Body of pancreas (tissue), 4 donors: ENCODE data around the gene MKNK1. TPM values are rescaled to one million over a fixed set of nuclear protein-coding genes. Genes with fewer than 3 reads are reported as not detected.
A peak's percentile ranks its signal among the peaks of the same experiment; 100 is the strongest.

Experiments used
- ATAC-seq: fragments of 150-250 bp; one replicate; pipeline ENCODE4 v1.9.1; 2016
- DNase-seq, 4 donors: peaks; one replicate each; pipeline ENCODE4 v3.0.0-alpha.2; 2019
- H3K27ac ChIP-seq, 4 donors: fragments of 200-600 bp; sonication (generic); 1 replicate in 3 of 4; 2 replicates in 1 of 4; pipeline versions ENCODE4 v1.5.1 to v1.6.1; 2016 to 2019; ENCODE audit warnings: mild to moderate bottlenecking in 1 of 4, mixed read lengths in 1 of 4, moderate library complexity in 1 of 4
- H3K27me3 ChIP-seq, 2 donors: fragments of 200-600 bp; sonication (generic); one replicate each; pipeline ENCODE4 v1.6.0; 2016; ENCODE audit warnings: mild to moderate bottlenecking in 1 of 2
- H3K36me3 ChIP-seq, 2 donors: fragments of 200-600 bp; sonication (generic); replicated peaks in 1 of 2; 2 replicates each; pipeline ENCODE4 v1.5.1; 2016; ENCODE audit warnings: low read depth in 2 of 2; ENCODE audit not compliant: insufficient read depth in 1 of 2
- H3K4me1 ChIP-seq: fragments of 200-600 bp; sonication (generic); one replicate; pipeline ENCODE4 v1.6.0; 2016
- H3K4me3 ChIP-seq, 2 donors: fragments of 200-600 bp; sonication (generic); 1 replicate in 1 of 2; 2 replicates in 1 of 2; pipeline ENCODE4 v1.5.1; 2016 to 2019
- H3K9me3 ChIP-seq, 3 donors: fragments of 200-600 bp; sonication (generic); 1 replicate in 2 of 3; 2 replicates in 1 of 3; pipeline ENCODE4 v1.5.1; 2016
- POLR2A ChIP-seq, 3 donors: fragments of 450-650 bp; IDR thresholded peaks; one replicate each; pipeline ENCODE4 v1.6.1; 2016; ENCODE audit warnings: antibody characterized with exemption in 3 of 3, mild to moderate bottlenecking in 2 of 3
- WGBS, 2 donors: methylation state at CpG; one replicate each; pipeline ENCODE4 v1.1.5; 2017; 5-methylcytosine and 5-hydroxymethylcytosine counted together
- intact Hi-C: fragments of 100-400 bp; cut with DNase I; formaldehyde crosslinking; loops from one replicate; pipeline ENCODE4 v1.15.1; 2023
- total RNA-seq, 2 donors: library from RNA; depleted of rRNA; stranded (reverse); fragments of >200 nt; gene quantifications; one replicate each; pipeline ENCODE4 v1.1.0, GENCODE V29; 2016
- TF ChIP-seq, protein P1 (sequence below), 7 experiments: fragments of 450-650 bp in 4 of 7; fragments of 200-600 bp in 3 of 7; sonication (generic) in 3 of 7; IDR thresholded peaks; one replicate each; pipeline ENCODE4 v1.5.1; 2016 to 2019; ENCODE audit warnings: antibody characterized with exemption in 7 of 7

Gene MKNK1
- total RNA-seq, 2 donors from 2014 or later = 155 to 238 TPM

DNA sequence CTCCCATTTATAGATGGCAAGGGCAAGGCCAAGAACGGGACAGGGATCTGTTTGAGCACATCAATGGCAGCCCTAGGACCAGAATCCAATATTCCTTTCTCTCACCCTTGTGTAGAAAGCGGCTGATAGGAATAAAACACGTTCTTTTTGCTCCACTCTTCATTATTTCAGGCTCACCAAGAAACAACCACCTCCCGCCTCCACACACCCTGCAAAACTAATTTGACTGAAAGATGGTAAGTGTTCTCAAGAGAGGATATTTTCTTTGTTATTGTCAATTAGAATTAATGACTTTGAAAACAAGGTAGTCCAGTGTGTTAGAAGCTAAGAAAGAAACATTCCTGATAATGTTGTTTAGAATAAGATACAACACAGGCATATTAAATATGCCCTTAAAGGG is 40.7 kb downstream of the MKNK1 start:
- ATAC-seq (no peak), DNase-seq (no peak)

GRCh38 chr1:46562498-46562897 is 41.6 kb downstream of the MKNK1 start:
- H3K36me3 ChIP-seq = peaks cover 20 to 50% of the 10 kb centered on the region in 2 donors
- ATAC-seq (no peak), DNase-seq (no peak)
- no peak for TF ChIP-seq POLR2A (IDR thresholded peaks at IDR 0.05)
- TF ChIP-seq, protein P1, sequence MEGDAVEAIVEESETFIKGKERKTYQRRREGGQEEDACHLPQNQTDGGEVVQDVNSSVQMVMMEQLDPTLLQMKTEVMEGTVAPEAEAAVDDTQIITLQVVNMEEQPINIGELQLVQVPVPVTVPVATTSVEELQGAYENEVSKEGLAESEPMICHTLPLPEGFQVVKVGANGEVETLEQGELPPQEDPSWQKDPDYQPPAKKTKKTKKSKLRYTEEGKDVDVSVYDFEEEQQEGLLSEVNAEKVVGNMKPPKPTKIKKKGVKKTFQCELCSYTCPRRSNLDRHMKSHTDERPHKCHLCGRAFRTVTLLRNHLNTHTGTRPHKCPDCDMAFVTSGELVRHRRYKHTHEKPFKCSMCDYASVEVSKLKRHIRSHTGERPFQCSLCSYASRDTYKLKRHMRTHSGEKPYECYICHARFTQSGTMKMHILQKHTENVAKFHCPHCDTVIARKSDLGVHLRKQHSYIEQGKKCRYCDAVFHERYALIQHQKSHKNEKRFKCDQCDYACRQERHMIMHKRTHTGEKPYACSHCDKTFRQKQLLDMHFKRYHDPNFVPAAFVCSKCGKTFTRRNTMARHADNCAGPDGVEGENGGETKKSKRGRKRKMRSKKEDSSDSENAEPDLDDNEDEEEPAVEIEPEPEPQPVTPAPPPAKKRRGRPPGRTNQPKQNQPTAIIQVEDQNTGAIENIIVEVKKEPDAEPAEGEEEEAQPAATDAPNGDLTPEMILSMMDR (IDR thresholded peaks at IDR 0.05) = no peak
- intact Hi-C loops = no loop called here
- H3K4me3 ChIP-seq = no peak overlapping the region
- H3K4me1 ChIP-seq = no peaks in the 10 kb centered on the region
- H3K27ac ChIP-seq = no peak overlapping the region
- no peaks in the 10 kb centered on the region for H3K27me3 ChIP-seq
- 88 to 90% methylated on average over 13 to 15 of the region's 15 CpGs for WGBS, 2 donors
- H3K9me3 ChIP-seq = no peaks in the 10 kb centered on the region

More for the DNA sequence above, 40.7 kb downstream of the MKNK1 start:
- H3K27ac ChIP-seq = no peak overlapping the region
- H3K4me3 ChIP-seq = no peak overlapping the region
- no peaks in the 10 kb centered on the region for H3K27me3 ChIP-seq
- no peaks in the 10 kb centered on the region for H3K4me1 ChIP-seq
- WGBS, 2 donors = 80 to 83% methylated on average over 4 of the region's 4 CpGs
- peaks cover 20 to 54% of the 10 kb centered on the region in 2 donors for H3K36me3 ChIP-seq
- intact Hi-C loops = no loop called here
- H3K9me3 ChIP-seq = no peaks in the 10 kb centered on the region
- no peak for TF ChIP-seq POLR2A (IDR thresholded peaks at IDR 0.05)
- TF ChIP-seq, protein P1 (IDR thresholded peaks at IDR 0.05) = no peak

DNA sequence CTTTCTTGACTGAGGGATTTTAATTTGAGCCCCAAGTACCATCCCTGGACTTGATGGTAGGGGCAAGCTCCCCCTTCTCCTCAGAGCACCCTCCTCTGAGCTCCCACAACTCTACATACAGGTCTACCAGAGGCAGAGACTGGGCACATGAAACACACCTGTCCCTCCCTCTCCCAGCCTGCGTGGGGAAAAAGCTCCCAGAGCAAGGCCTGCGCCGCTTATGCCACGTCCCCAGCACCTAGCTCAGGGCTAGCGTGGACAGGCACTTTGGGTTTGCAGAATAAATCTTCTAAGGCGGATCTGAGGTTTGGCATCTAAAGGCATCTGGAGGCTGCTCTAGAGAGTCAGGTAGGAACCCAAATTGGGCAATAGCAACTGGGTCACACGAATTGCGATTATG is 45.1 kb downstream of the MKNK1 start:
- intact Hi-C loops = no loop called here
- H3K27me3 ChIP-seq = no peaks in the 10 kb centered on the region
- no peaks in the 10 kb centered on the region for H3K9me3 ChIP-seq
- ATAC-seq (no peak), DNase-seq (no peak)
- H3K36me3 ChIP-seq = peaks cover 20 to 36% of the 10 kb centered on the region in 2 donors
- no peak overlapping the region for H3K4me3 ChIP-seq
- TF ChIP-seq, protein P1 (IDR thresholded peaks at IDR 0.05) = no peak
- TF ChIP-seq POLR2A (IDR thresholded peaks at IDR 0.05) = no peak
- WGBS, 2 donors = 79 to 91% methylated on average over 8 of the region's 8 CpGs
- H3K4me1 ChIP-seq = peaks cover 6% of the 10 kb centered on the region
- no peak overlapping the region for H3K27ac ChIP-seq

GRCh38 chr1:46558141-46558963 is 45.7 kb downstream of the MKNK1 start:
- H3K9me3 ChIP-seq = no peaks in the 10 kb centered on the region
- DNase-seq (no peak), ATAC-seq (no peak)
- TF ChIP-seq, protein P1 (IDR thresholded peaks at IDR 0.05) = no peak
- no peak for TF ChIP-seq POLR2A (IDR thresholded peaks at IDR 0.05)
- no peak overlapping the region for H3K27ac ChIP-seq
- H3K36me3 ChIP-seq = peaks cover 20 to 36% of the 10 kb centered on the region in 2 donors
- no peaks in the 10 kb centered on the region for H3K27me3 ChIP-seq
- H3K4me1 ChIP-seq = peaks cover 6% of the 10 kb centered on the region
- intact Hi-C loops = no loop called here
- no peak overlapping the region for H3K4me3 ChIP-seq
- WGBS, 2 donors = 83 to 87% methylated on average over 8 to 20 of the region's 20 CpGs

DNA sequence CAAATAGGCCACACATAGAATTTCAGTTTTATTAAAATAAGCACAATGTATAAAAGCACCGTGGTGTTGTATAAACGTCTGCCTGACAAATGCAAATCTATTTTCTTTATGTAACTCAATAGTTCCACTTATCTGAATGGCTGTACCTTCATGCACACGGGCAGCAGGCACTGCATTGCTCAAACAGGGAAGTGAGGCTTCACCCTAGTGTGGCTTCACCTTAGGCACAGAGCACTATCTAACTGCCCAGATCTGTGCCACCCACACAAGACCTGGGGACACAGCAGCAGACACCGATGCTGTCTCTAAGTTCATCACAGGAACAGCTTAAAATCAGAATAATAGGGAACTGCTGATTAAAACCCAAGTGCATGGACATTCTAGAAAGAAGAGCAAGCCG is 46.7 kb downstream of the MKNK1 start:
- intact Hi-C loops = no loop called here
- Histone ChIP-seq H3K36me3 (peaks cover 20 to 28% of the 10 kb centered on the region in 2 donors), H3K9me3 (no peaks in the 10 kb centered on the region), H3K4me3 (no peak overlapping the region), H3K27me3 (no peaks in the 10 kb centered on the region), H3K27ac (peak overlapping the region in 2 of 4 donors; percentile 36 to 49), H3K4me1 (peaks cover 6% of the 10 kb centered on the region)
- no peak for DNase-seq
- WGBS, 2 donors = 51 to 54% methylated on average over 5 of the region's 5 CpGs
- no peak for ATAC-seq
- TF ChIP-seq, protein P1 (IDR thresholded peaks at IDR 0.05) = no peak
- TF ChIP-seq POLR2A (IDR thresholded peaks at IDR 0.05) = no peak
